ENCODE data around the gene CLSTN2.

Gene CLSTN2

DNA sequence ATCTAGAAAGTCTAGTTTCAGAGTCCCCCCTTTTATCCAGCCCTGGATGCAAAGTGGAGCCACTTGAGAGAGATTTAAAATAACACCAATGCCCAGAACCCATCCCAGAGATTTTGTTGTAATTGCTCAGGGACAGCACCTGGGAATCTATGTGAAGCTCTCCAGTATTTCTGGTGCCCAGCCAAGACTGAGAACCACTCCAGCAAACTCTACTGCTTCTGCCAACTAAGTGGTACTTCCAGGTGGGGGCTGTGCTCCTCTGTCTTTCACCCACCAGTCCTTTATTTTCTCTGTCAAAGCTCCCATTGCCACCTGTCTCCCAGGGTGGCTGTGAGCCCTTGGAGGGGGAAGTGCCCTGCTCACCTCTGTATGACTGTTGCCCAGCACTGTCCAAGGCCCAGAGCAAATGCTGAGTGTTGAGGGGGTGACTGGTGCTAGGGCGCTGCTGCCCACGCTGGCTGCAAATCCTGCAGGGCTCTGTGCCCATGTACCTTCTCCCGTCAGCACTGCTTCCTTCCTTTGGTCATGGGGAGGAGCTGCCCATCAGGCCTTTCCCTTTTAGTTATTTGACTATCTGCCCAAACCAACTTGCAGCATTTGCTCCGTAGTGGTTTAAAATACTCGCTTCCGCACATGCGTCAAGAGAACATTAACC lies 9.4 kb downstream of the CLSTN2 start:
- FAIRE-seq = no peak

DNA sequence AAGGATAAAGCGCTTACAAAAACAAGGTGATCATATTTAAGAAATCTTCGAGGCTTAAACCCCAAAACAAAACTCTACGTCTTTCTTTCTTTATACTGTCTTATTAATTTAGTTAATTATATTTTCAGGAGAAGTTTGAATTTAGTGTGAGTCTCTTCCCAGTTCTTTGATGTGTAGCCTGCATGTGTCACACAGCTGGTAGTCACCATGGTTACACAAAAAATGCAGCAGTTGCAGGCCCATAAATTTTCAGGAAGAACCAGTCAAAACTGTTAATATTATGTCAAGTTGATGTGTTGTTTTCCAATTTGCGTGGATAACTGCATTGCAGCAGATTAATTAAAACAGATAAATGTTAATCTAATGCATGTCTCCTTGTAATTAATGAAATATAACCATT lies 10.4 kb downstream of the CLSTN2 start:
- no peak for FAIRE-seq

DNA sequence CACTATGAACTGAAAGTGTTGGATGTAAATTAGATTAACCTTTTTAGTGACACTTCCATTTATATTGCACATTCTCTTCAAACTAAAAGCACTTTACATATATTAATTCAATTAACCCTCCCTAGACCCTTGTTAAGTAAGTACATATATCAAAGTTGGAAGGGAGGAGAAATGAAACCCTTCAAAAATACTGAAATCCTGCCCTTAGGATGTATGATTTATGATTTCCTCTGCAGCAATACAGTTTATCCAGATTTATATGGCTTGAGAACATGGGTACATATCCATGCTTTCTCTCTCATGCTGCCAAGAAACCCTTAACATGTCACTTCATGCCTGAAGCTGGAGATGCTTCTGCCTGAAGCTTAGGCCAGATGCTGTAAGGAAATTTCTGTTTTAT lies 11.0 kb downstream of the CLSTN2 start:
- no peak for FAIRE-seq

DNA sequence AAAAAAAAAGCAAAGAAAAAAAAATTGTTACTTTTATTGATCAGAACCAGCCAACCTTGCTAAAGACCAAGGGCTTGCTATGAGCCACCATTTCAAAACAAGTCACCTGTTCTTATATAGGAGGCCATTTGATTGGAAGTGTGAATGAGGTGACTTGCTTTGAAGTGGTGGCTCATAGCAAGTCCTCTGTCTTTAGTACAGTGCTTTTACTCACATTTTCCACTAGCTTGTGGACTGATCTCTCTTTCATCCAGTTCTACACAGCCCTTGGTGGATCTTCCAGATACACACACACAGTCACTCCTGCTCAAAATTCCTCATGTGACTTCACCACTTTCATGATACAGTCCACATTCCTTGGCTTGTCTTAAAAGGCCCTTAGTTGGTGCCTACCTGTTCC lies 13.5 kb downstream of the CLSTN2 start:
- no peak for FAIRE-seq

DNA sequence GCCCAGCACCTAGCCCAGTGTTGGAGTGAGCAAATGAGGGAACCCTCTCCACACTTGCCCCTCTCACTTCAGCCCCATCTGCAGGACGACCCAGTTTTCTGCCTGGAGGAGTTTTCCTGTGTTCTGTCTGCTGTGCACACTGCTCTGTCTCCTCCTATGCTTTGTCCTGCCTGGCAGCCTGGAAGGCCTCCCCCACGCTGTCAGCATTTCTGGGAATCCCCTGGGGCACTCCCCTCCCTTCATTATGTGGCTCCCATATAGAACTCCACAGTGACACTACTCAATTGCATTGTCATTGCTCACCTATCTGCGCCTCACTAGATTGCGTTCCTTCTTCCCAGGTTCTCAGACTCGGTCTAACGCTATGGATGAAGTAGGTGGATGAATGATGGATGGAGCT lies 13.9 kb downstream of the CLSTN2 start:
- no peak for FAIRE-seq

DNA sequence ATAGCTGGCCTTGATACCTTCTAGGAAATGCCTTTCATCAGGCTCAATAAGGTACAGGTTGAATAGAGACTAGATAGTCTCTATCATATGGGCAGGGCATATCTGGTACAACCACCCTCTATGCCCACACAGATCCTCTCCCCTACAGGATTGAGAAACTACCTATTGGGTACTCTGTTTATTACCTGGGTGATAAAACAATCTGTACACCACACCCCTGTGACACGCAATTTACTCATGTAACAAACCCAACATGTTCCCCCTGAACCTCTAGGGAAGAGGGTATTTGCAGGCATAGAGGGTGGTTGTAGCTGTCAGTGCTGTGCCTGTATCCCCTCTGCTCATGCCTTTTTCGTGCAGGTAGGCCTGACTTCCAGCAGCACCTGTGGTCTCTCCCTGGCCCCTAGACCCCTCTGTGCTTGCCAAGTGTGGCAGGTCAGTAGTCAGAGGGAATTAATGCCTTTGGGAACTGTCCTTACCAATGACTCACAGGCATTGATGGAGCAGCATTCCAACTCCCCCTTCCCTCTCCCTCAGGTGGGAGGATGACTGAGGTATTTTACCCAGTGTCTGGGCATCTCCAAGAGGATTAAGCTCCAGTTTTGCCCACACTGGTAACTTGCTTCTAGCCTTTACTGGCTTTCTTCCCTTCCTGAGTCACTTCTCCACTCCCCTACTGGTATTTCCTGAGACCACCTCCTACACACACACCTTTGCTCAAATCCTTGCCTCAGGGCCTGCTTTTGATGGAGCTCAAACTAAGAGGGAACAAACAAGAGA lies 18.3 kb downstream of the CLSTN2 start:
- no peak for FAIRE-seq

DNA sequence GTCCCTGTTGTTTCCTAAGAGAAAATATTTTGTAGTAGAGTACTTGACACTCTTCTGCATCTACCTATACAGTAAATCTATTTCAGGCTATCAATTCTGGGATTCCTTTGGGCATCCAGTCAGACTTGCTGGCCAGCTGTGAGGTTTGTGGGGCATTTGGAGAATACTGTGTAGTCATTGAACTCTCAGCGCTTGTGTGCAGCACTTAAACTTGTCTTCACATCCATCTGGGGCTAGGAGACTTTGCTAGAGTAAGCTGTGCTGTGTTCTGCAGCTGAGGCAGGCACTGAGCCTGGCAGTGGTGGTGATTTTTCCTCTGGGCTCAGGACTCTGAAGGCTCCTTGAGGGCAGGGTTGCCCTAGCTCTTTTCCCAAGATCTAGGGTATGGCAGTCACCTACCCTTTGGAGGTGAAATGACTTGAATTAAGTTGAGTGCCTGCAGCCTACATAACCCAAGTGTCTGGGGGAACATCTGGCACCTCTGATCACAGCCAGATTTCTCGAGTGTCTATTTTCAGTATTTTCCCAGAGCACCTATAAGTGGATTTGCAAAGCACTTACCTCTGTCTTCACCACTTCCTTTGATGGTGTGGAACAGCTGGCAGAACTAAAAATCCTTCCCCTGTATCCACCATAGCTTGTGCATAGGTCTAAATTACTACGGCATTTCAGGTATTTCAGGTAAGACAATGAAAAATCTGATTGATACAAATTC lies 19.3 kb downstream of the CLSTN2 start:
- no peak for FAIRE-seq

DNA sequence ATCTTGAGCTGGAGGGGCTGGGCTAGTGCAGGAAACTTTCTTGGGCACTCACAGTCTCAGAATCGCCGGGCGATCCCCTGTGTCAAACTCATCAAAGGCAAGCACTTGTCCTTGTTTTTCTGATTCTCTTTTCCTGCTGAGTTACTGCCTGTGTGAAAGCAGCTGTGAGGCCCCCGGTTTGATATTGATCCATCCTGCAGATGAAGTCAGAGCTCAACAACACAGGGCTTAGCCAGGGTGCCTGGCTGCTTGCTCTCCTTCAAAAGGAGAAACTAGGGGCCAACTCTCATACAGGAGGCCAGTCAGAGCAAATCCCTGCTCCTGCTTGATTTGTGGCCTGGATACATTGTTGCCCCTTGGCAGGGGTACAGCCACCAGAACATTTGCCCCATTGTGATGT lies 22.9 kb downstream of the CLSTN2 start:
- no peak for FAIRE-seq

DNA sequence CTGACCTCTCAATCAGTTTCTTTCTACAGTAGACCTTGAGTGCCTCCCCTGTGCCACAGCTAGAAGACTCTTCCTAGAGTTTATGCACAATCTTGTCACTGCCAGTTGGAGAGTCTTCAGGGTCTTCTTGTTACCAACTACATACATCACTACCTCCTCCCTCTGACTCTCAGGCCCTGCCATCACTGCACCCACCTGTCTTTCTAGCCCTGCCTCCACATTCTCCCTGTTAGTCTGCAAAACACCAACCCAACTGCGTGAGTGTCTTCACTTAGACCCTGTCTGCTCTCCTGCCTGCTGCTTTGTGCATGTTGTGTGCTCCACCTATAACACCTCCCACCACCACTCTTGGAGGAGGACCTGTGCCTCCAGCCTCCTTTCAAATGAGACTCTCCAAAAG lies 34.4 kb downstream of the CLSTN2 start:
- FAIRE-seq = no peak

DNA sequence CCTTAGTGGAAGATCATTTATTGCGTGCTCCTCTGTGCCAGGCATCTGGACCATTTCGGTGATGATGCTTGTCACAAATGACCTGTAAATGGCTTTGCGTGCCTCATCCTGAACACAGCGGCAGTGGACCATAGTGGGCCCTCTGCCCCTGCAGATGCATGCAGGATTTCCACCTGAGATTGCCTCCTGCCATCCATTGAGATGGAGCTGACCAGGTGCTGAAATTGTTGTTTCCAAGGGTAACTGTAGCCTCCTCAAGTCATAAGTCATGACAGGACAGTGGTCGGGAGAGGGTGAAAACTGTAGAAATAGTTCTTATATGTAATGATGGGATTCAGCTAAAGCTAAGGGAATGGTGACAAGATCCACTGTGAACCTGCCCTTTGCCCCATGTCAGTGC lies 35.5 kb downstream of the CLSTN2 start:
- FAIRE-seq = no peak

DNA sequence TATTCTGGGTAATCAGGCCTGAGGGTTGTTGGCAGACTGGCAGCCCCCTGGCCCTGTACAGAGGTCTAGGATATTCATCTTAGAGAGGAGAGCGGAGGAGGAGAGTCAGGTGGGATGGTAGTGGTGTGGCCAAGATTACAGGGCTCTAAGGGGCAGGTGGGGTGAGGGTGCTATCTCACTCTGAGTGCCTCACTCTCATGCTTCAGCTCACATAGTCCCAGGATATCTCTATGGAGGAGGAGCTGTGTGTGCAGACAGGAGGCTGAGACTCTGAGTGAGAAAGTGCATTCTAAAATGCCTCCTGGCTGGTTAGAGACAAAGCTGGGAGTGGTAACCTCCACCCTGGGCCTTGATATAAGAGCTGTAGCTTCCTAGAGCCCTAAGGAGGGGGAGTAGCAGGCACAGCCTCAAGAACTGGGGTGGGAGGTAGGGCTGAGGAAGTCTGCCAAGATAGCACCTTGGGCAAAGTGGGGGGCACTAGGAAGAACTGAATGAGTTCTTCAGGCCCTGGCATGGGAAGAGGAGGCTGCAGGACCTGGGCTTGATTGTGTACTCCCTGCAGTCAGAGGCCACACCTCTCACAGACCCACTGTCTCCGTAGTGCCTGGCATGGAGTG lies 39.9 kb downstream of the CLSTN2 start:
- no peak for FAIRE-seq

DNA sequence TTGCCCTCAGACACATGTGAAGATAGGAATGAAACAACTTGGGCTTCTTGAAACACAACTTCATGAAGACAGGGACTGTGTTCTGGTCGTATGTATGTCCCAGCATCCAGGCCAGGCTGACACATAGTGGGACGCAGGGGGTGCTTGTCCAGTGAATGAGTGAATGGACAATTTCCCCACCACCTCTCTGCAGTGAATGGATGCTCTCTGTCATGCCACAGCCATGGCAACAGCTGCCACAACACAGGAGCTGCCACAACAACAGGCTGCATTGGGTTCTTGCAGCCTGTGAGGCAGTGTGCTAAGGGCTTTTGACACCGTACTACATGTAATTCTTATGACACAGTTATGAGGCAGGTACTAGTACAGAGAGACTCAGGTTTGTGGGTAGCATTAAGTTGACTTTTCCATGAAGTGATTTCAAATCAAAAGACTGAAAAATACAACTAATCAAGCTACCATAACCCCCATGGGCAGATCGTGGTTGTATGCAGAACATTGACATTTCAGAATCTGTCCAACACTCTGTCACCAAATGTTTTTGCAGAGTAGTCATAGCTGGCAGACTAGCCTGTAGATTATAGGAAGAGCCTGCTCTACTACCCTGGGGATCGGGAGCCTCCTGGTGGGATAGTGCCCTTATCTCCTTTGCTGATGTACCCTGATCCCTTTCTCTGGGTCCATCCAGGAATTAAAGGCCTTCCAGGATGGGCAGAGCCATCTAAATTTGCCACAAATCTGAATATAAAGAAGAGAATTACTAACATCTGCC lies 40.8 kb downstream of the CLSTN2 start:
- FAIRE-seq = no peak

DNA sequence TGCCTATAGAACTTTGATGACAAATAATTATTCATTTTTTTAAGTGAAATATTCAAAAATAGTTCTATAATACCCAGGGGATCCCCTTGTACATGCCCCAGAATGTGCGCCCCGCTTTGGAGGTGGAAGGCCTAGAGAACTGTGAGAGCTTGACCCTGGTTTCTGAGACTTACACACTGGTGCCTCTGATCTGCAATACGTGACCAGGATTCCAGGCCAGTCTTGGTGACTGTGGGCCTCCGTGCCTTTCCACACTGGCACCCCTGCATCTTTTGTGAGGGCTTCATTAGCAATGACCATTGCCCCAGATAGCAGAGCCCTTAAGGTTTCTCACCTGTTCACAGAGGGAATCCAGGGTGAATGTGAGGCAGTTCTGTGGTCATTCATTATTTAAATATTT lies 44.0 kb downstream of the CLSTN2 start:
- no peak for FAIRE-seq

DNA sequence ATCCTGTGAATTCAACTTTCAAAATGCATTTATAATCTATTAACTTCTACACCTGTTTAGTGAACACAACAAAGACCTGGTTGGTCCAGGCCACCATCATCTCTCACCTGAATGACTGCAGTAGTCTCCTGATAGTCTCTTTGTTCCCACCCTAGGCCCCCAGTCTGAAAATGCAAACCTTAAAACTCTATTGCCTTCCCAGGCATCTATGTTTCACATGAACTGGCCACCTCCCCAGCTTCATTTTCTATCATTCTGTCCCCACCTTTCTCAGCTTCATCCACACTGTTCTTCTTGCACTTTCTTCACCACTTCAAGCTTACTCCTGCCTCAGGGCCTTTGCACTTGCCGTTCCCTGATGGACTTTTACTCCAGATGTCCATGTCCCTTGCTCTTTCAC lies 45.0 kb downstream of the CLSTN2 start:
- no peak for FAIRE-seq

DNA sequence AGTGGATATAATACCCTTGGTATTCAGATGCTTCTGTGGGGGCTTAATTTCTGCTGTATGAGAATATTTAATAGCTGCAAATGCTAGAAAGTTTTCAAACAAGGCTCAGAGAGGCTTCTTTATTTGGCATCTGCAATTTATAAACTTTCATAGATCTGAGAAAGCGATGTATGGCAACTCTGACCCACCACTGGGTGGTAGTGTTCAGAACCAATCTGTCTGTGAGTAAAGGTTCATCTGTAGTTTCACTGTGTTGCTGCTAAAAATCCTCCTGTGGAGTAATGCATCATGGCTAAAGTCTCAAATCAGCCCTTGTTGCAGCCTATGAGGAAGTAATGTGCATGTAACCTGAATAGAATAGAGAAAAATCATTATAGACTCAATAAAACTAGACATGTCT lies 47.4 kb downstream of the CLSTN2 start:
- no peak for FAIRE-seq

DNA sequence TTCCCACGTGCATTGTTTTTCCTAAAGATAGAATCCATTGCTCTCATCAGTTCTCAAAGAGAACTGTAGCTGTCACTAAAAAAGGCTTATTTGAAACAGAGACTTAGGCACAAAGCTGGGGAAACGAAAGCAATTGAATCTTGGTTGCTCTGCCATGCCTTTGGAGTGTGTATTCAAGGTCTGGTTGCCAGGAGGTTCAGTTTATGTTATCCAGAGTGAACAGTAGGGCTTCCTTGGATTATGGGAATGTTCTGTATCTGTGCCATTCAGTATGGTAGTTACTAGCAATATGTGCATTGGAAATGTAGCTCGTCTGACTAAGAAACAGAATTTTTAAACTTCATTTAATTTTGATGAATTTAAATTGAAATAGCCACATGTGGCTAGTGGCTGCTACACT lies 50.6 kb downstream of the CLSTN2 start:
- FAIRE-seq = no peak

DNA sequence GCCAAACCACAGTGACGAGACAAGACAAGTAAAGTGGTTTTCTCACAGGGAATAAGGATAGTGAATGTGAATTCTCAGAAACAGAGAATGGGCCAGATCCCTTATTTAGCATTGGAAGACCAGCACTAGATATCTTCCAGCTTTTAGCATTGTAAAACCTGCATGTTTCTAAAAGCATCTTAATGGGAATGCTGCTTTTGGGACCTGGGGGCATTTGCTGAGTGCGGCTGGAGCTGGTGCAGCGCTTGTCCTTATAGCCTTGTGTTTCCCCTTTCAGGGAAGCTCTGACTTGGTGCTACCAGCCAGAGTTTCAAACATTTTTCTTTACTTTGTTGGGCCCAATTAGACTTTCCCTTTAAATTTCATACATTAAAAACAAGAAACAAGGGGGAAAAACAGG lies 52.9 kb downstream of the CLSTN2 start:
- no peak for FAIRE-seq

DNA sequence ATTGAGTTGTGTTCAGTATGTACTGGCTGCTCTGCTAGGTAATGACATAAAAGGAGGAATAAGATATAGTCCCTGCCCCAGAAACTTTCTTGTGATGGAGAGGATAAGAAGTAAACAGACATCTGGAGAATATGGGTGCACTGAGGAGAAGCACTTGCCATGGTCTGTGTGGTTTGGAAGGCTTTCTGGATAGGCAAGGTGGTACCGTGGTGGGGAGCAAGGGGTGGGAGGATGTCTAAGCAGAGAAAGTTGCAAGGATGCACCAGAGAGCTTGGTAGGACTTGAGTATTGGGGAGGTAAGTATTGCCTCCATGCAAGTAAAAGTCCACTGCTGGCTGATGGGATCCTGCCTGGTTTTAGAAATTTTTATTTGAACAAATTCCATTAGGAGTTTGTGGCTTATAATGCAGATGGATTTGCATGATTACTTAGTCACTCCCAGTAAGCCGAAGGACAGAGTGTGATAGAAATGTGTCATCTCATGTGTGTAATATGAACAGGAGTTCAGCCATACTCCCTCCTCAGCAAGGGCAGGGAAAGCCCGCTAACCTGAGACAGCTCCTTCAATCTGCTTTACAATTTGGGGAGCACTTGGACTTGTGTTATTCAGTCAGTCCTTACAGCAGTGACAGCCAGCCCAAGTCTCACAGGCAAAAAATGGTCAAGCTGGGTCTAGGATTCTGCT lies 53.6 kb downstream of the CLSTN2 start:
- FAIRE-seq = no peak

DNA sequence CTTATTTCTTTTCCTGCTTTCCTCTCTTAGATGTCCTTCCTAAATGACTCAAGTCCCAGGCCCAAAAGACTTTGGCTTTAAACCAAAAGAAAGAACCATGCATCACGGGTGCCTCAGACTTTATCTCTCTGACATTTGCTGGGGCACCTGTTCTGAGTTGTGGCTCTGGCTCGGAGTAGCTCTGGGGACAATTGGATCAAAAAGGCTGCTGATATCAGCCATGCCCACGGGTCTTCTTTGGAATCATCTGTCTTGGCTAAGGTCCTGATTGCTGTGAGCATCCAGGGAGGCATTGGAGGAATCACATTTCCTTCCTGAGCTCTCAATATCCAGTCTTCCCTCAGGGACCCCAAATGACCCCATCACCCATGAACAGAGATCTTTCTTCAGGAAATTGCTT lies 59.9 kb downstream of the CLSTN2 start:
- no peak for FAIRE-seq

DNA sequence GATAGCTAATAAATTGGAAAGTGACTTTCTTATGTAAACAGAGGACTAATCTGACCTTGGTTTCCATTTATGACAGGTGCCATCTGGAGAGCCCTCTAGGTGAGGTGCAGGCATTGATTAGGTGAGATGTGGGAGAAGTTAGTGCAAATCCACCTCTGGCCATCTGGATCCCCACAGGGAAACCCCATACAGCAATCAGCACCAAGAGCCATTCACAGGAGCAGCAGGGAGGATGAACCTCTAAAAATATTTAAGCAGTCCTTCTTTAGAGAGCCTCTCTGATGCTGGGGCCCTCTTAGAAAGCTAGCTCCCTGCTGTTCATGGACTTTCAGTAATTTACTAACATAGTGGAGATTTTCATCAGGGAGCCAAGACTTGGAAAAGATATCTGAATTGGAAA lies 69.3 kb downstream of the CLSTN2 start:
- FAIRE-seq = no peak

DNA sequence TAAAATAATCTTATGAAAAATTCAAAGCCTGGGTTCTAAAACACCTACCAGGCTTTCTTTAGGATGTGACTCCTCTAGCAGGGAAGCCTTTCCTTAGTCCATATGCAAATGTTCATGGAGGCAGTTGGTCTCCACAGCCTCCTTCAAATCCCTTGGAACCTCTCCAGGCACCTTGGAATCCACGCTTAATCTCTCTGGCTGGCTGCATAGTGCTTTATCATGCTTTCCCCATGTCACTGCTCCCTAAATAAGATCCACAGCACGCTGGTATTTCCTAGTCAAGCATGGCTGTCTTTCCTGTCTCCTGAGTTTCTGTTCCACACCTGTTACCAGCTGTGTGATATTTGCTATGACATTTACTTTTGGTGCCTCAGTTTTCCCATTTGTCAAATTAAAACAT lies 71.3 kb downstream of the CLSTN2 start:
- no peak for FAIRE-seq

DNA sequence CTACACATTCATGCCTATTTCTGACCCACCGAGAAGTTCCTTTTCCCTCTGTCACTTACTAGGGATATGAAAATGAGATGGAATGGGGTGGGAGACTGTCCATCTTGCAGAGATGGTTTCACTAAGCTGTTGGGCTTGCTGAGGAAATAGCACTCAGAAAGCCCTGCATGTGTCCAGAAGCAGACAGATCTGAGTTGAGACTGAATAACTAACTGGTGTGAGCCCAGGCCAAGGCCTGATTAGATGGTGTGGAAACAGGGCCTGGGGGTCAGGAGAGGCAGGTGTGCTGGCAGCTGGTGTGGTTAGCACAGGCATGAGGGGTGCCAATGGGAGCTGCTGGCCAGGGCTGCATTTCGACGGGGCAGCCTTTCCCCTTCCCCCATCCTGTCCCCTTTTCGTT lies 72.1 kb downstream of the CLSTN2 start:
- no peak for FAIRE-seq
